HG03520 (cell line): ENCODE measurements around the gene SELENOM.

Experiments used
- ATAC-seq: cut with Tn5 transposase; IDR thresholded peaks from one replicate; pipeline ENCODE4 v1.9.1; 2021; ENCODE audit warnings: mild to moderate bottlenecking, moderate library complexity; ENCODE audit not compliant: unreplicated experiment

The SELENOM gene, protein sequence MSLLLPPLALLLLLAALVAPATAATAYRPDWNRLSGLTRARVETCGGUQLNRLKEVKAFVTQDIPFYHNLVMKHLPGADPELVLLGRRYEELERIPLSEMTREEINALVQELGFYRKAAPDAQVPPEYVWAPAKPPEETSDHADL

DNA sequence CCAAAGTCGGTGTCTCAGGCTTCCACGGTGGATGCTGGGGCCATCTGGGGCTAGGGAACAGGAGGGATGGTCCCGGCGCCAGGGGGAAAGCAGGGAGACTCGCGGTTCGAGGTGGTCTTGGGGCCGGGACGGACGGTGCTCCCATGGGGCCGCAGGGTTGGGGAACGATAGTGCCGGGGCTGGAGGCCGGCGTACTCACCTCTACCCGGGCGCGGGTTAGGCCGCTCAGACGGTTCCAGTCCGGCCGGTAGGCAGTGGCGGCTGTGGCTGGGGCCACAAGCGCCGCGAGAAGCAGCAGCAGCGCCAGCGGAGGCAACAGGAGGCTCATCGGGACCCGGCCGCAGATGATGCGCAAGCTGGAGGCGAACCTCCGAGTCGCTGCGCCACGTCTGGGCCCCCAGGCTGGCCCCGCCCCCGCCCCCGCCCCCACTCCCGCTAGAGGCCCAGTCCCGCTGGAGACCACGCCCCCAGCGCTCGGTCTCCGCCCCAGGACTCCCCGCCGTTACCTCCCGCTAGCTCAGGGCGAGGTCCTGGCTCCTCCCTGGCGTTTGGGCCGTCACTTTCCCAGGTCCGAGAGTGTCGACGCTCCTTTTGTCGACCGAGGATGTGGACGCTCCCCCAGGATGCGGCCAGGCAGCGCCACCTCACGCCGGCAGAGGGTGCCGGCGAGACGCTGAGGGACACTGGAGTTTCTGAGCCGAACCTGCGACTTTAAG, at the start of gene SELENOM:
SELENOM (minus strand) TSS at position 391 of the 716 bp plus-strand sequence; CDS start at position 328, 63 bp downstream.
- ATAC-seq, result peak; percentile 66

GRCh38 chr22:31155422-31155821, 48.1 kb upstream of the SELENOM start:
- ATAC-seq, result no peak

DNA sequence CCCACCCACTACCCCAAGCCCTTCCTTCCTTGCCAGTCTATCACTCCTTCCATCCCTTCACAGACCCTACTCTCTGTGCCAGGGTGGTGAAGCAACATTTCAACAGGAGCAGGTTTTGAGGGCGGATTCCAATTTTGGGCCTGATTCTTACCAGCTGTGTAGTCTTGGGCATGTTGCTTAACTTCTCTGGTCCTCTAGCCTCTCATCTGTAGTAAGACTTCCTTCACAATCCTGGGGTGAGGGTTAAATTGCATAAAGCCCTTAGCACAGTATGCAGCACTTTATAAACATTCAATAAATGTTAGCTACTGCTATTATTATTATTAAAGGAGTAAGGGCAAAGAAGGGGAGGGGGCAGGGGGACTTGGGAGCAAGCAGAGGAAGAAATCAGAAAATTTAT, 47.6 kb upstream of the SELENOM start:
- ATAC-seq, result no peak

- ATAC-seq, result no peak
Measured at GRCh38 chr22:31153357-31153756, 46.0 kb upstream of the SELENOM start.

GRCh38 chr22:31151872-31152271, 44.5 kb upstream of the SELENOM start:
- no peak for ATAC-seq

DNA sequence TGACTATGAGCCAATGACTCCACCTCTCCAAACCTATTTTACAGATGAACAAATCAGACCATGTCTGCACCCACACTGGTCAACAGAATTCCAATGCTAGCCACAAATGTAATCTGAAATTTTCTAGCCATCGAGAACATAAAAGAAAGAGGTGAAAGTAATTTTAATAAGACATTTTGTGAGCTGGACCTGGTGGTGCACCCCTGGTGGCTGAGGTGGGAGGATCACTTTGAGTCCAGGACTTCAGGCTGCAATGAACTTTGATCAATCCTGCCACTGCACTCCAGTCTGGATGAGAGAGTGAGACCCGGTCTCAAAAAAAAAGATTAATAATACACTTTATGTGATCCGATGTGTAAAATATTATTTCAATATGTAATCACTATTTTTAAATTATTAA, 43.2 kb upstream of the SELENOM start:
- ATAC-seq, result no peak

DNA sequence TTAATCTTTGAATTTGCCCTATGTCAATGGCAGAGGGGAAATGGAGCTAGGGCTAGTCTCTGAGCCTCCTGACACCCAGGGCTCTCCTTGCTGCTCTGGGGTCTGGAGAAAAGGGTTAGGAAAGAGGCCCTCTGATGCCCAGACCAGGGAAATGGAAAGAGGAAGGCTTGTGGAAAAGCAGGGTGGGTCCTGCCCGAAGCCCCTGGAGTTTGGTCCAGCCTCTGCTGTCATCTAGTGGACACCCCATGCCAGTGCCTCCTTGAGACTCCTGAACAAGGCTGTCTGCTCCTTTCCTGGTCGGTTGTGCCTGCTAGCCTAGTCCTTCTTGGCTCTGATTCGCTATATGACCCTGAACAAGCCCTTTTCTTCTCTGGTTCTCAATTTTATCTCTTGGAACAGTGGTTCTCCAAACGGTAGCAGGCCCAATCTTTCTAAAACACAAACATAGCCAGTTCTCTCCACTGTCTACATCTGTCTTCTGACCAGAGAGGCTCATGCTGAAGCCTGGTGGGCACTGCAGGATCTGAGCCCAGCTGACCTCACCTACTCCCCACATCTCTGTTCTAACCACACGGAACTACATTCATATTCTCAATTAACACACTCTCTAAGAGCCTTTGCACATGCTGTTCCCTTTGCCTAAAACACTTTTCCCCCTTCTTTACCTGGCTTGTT, 41.7 kb upstream of the SELENOM start:
- no peak for ATAC-seq

GRCh38 chr22:31148488-31148887, 41.1 kb upstream of the SELENOM start:
- ATAC-seq, result no peak

DNA sequence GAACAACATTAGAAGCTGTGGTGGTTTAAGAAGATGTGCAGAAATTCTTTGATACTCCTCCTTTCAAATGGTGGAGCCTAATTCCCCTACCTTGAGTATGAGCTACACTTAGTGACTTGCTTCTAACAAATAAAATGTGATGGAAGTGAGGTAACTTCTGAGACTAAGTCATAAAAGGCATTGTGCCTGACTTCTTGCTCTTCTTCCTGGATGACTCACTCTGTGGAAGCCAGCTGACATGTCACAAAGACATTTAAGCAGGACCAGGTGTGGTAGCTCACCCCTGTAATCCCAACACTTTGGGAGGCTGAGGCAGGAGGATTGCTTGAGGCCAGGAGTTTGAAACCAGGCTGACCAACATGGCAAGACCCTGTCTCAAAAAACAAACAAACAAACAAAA, 36.9 kb upstream of the SELENOM start:
- ATAC-seq, result no peak

GRCh38 chr22:31143537-31143936, 36.2 kb upstream of the SELENOM start:
- ATAC-seq, result no peak

- no peak for ATAC-seq
Measured at GRCh38 chr22:31143038-31143437, 35.7 kb upstream of the SELENOM start.

GRCh38 chr22:31142285-31142684, 34.9 kb upstream of the SELENOM start:
- no peak for ATAC-seq

GRCh38 chr22:31141551-31141950, 34.2 kb upstream of the SELENOM start:
- ATAC-seq, result no peak

GRCh38 chr22:31140746-31141145, 33.4 kb upstream of the SELENOM start:
- ATAC-seq, result no peak

GRCh38 chr22:31139866-31140716, 32.7 kb upstream of the SELENOM start, which contains the start of gene PLA2G3:
Gene PLA2G3 (minus strand): TSS chr22:31140508. CDS start chr22:31140354, 154 bp downstream.
- no peak for ATAC-seq

DNA sequence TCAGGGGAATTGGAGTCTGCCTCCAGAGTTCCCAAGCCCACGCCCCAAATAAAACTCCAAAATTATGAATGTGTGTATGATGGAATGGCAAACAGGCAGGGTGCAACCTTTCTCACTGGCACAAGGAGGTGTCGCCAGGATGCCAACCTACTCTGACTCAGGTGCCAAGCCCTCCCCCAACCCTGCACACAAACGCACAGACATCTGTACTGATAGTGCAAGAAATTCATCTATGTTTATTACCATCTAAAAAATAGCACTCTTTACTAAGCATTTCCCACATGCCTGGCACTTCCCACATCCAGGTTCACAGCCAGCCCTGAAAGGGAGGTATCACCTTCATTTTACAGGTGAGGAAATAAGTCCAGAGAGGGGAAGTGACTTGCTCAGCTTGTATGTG, 31.7 kb upstream of the SELENOM start:
- no peak for ATAC-seq

DNA sequence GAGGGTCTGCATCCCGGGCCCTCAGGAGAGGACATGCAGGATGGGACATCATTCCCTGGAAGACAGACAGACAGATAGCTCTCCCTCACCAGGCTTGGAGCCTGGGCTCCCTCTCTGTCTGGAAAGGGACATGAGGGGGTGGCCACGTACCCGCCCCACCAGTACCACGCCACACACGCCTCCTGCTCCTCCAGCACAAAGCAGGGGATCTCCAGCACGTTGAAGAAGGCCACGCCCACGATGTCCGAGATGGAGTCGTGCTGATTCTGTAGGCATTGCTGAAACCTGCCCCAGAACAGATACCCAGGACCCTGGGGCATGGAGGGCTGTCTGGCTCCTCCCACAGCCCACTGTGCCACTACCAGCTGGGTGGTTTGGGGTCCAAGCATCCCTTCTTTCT, 30.8 kb upstream of the SELENOM start:
- ATAC-seq, result no peak

DNA sequence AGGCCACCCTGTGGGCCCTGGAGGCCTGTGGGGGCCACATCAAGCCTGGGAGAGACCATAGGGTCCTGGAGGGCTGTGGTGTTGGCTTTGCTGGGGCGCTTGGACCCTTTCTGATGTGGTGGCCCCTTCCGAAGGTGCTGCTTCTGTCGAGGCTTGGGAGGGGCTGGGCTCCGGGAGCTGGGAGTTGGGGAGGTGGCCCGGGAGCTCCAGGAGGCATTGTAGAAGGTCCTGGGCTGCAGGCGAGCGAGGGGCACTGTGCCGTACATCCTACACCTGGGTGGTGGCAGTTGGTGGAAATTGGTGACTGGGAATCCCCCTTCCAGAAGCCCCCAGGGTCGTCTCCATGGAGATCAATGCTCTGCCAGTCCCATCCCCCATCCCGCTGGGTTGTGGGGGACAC, 30.4 kb upstream of the SELENOM start:
- no peak for ATAC-seq

- no peak for ATAC-seq
Measured at GRCh38 chr22:31136711-31137110, 29.3 kb upstream of the SELENOM start.

- ATAC-seq, result no peak
Measured at GRCh38 chr22:31136155-31136554, 28.8 kb upstream of the SELENOM start.

GRCh38 chr22:31135706-31136105, 28.3 kb upstream of the SELENOM start:
- no peak for ATAC-seq
